Nephron progenitor cell (in vitro differentiated cells): ENCODE measurements around the gene ATP8B4.

Experiments used
- DNase-seq: peaks from one replicate; pipeline ENCODE4 v3.0.0; 2021
- H3K27ac Mint-ChIP-seq: 2 replicates; pipeline ENCODE4 v1.8.0; 2021; ENCODE audit warnings: mild to moderate bottlenecking, moderate library complexity, mixed read lengths
- H3K27me3 Mint-ChIP-seq: 2 replicates; pipeline ENCODE4 v1.8.0; 2021; ENCODE audit warnings: mild to moderate bottlenecking, low read depth, mixed read lengths; ENCODE audit not compliant: poor library complexity
- H3K36me3 Mint-ChIP-seq: 2 replicates; pipeline ENCODE4 v1.8.0; 2021; ENCODE audit warnings: low read depth, mixed read lengths
- H3K4me1 Mint-ChIP-seq: 2 replicates; pipeline ENCODE4 v1.8.0; 2021; ENCODE audit warnings: mixed read lengths
- H3K4me3 Mint-ChIP-seq: 2 replicates; pipeline ENCODE4 v1.8.0; 2021; ENCODE audit warnings: mild to moderate bottlenecking, moderate library complexity, mixed read lengths
- H3K9me3 Mint-ChIP-seq: 2 replicates; pipeline ENCODE4 v1.8.0; 2021; ENCODE audit warnings: mild to moderate bottlenecking, moderate library complexity, mixed read lengths
- CTCF ChIP-seq: fragments of 200-600 bp; sonication (generic); IDR thresholded peaks from 2 replicates; pipeline ENCODE4 v1.5.0; 2021; ENCODE audit warnings: antibody characterized with exemption

The ATP8B4 gene

GRCh38 chr15:49962044-49962602 is 156.9 kb downstream of the ATP8B4 start:
- H3K27ac Mint-ChIP-seq = no peak overlapping the region
- H3K36me3 Mint-ChIP-seq = no peaks in the 10 kb centered on the region
- H3K9me3 Mint-ChIP-seq = peaks cover 25% of the 10 kb centered on the region
- H3K4me3 Mint-ChIP-seq = no peak overlapping the region
- DNase-seq = no peak
- H3K27me3 Mint-ChIP-seq = peaks cover 4% of the 10 kb centered on the region
- TF ChIP-seq CTCF = no peak
- peaks cover 4% of the 10 kb centered on the region for H3K4me1 Mint-ChIP-seq

GRCh38 chr15:49953421-49953820 is 165.6 kb downstream of the ATP8B4 start:
- no peak overlapping the region for H3K4me3 Mint-ChIP-seq
- no peak overlapping the region for H3K27ac Mint-ChIP-seq
- H3K9me3 Mint-ChIP-seq = peaks cover 43% of the 10 kb centered on the region
- TF ChIP-seq CTCF = no peak
- H3K4me1 Mint-ChIP-seq = no peaks in the 10 kb centered on the region
- H3K36me3 Mint-ChIP-seq = no peaks in the 10 kb centered on the region
- no peak for DNase-seq
- peaks cover 10% of the 10 kb centered on the region for H3K27me3 Mint-ChIP-seq

DNA sequence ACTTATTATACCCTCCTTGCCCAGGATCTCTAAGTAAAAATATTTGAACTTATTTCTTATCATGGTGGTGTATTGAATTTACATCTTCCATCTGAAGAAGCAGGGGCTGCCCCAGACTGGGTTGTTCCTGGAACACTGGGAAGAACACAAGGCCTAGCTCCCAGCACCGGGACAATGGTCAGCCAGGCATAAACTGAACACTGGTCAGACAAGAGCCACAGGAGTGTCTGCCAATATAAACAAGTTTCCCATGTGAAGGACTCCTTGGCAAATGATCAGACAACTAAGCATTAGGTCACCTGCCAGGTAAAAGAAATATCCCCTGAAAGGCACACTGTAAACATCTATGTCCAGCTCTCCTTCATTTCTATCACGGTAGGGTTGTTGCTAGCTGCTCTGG is 172.4 kb downstream of the ATP8B4 start:
- peaks cover 5% of the 10 kb centered on the region for H3K36me3 Mint-ChIP-seq
- H3K4me1 Mint-ChIP-seq = no peaks in the 10 kb centered on the region
- H3K9me3 Mint-ChIP-seq = peaks cover 60% of the 10 kb centered on the region
- no peak for TF ChIP-seq CTCF
- H3K27me3 Mint-ChIP-seq = peaks cover 3% of the 10 kb centered on the region
- H3K27ac Mint-ChIP-seq = no peak overlapping the region
- no peak overlapping the region for H3K4me3 Mint-ChIP-seq
- DNase-seq = no peak

- no peak for TF ChIP-seq CTCF
- Mint-ChIP-seq H3K4me1 (no peaks in the 10 kb centered on the region), H3K36me3 (no peaks in the 10 kb centered on the region), H3K9me3 (no peaks in the 10 kb centered on the region), H3K27ac (no peak overlapping the region), H3K4me3 (no peak overlapping the region), H3K27me3 (no peaks in the 10 kb centered on the region)
- DNase-seq = no peak
These were observed 184.5 kb downstream of the ATP8B4 start for GRCh38 chr15:49934487-49934886.

DNA sequence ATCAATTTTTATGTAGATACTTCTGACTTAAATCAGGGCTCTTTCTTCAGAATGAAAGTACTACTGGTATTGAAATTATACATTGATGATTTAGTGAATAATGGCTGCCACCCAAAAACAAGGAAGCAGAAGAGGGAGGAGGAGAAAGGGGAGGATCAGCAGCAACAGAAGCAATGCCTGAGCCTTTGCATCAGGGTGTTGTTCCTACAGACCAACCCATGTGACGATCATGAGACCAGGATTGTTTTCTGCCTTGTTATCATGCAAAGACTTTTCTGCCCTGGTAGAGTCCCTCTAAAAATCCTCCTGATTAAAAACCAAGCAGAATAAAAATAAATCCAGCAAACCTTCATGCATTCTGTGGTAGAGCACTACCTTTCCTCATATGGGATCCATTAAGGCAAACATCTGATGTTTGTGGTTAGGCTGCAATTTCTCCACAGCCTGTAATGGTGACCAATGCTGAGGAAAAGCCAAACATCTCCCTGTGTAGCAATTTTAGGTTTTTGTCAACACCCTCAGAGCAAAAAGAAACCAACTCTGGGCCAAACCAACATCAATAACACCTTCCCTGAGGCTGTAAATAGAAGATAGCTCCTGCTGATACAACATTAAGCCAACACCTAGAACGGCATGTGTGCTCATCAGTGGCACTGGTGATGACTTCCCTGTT is 191.7 kb downstream of the ATP8B4 start:
- no peak for DNase-seq
- no peaks in the 10 kb centered on the region for H3K27me3 Mint-ChIP-seq
- TF ChIP-seq CTCF = no peak
- H3K4me1 Mint-ChIP-seq = peaks cover 4% of the 10 kb centered on the region
- no peak overlapping the region for H3K4me3 Mint-ChIP-seq
- no peak overlapping the region for H3K27ac Mint-ChIP-seq
- H3K9me3 Mint-ChIP-seq = no peaks in the 10 kb centered on the region
- H3K36me3 Mint-ChIP-seq = no peaks in the 10 kb centered on the region

DNA sequence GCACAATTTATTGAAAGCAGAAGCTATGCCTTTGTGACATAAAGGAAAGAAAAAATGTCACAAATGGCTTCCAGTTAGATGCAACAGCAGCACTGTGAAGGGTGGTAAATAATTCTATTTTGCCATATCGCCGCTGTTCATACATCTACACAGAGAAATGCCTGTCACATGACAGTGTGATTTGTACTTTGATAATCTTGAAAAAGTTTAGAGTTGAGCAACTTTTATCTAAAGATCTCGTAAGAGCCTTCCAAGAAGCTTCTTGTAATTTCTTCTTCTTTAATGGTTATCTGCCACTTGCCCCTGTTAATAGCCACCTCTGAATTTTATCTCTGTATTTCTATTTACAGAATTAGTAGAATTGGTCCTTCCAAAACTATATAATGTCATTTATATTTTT is 192.3 kb downstream of the ATP8B4 start:
- DNase-seq = no peak
- no peak for TF ChIP-seq CTCF
- Mint-ChIP-seq H3K4me3 (no peak overlapping the region), H3K4me1 (peaks cover 7% of the 10 kb centered on the region), H3K27me3 (peaks cover 3% of the 10 kb centered on the region), H3K27ac (no peak overlapping the region), H3K36me3 (no peaks in the 10 kb centered on the region), H3K9me3 (no peaks in the 10 kb centered on the region)
